Effector memory CD4-positive, alpha-beta T cell (primary cell): ENCODE results near the gene BCL7C.
A peak's percentile ranks its signal among the peaks of the same experiment; 100 is the strongest.

Experiments
- DNase-seq, 3 donors: peaks; one replicate each; pipeline ENCODE4 v3.0.0-alpha.2; 2020
- H3K27ac ChIP-seq: 2 replicates; pipeline ENCODE4 v1.7.0; 2013; ENCODE audit warnings: mild to moderate bottlenecking, low read length, moderate library complexity; ENCODE audit not compliant: insufficient read depth, poor library complexity, severe bottlenecking
- H3K27me3 ChIP-seq: replicated peaks from 2 replicates; pipeline ENCODE4 v1.7.0; 2013; ENCODE audit warnings: mild to moderate bottlenecking, low read length; ENCODE audit not compliant: insufficient read depth, control insufficient read depth, poor library complexity, severe bottlenecking
- H3K36me3 ChIP-seq: 2 replicates; pipeline ENCODE4 v1.7.0; 2013; ENCODE audit warnings: mild to moderate bottlenecking, low read length, moderate library complexity; ENCODE audit not compliant: control insufficient read depth, insufficient read depth
- H3K4me1 ChIP-seq: 2 replicates; pipeline ENCODE4 v1.7.0; 2013; ENCODE audit warnings: low read length, mild to moderate bottlenecking; ENCODE audit not compliant: control insufficient read depth, insufficient read depth, poor library complexity, severe bottlenecking
- H3K4me3 ChIP-seq: 2 replicates; pipeline ENCODE4 v1.7.0; 2013; ENCODE audit warnings: low read length, low read depth, mild to moderate bottlenecking; ENCODE audit not compliant: insufficient read depth, poor library complexity, severe bottlenecking
- H3K9me3 ChIP-seq: 2 replicates; pipeline ENCODE4 v1.7.0; 2013; ENCODE audit warnings: mild to moderate bottlenecking, low read length, moderate library complexity; ENCODE audit not compliant: control insufficient read depth

Gene BCL7C

GRCh38 chr16:30885196-30885595 is 8.7 kb downstream of the BCL7C start:
- Histone ChIP-seq H3K9me3 (no peaks in the 10 kb centered on the region), H3K27me3 (no peaks in the 10 kb centered on the region), H3K4me1 (no peaks in the 10 kb centered on the region), H3K4me3 (no peak overlapping the region), H3K27ac (no peak overlapping the region), H3K36me3 (peaks cover 25% of the 10 kb centered on the region)
- DNase-seq = no peak

- no peak for DNase-seq
- peaks cover 25% of the 10 kb centered on the region for H3K36me3 ChIP-seq
These were observed 9.1 kb downstream of the BCL7C start for GRCh38 chr16:30884760-30885159.

GRCh38 chr16:30882429-30883310 is 11.2 kb downstream of the BCL7C start:
- Histone ChIP-seq H3K36me3 (peaks cover 17% of the 10 kb centered on the region), H3K4me1 (no peaks in the 10 kb centered on the region), H3K4me3 (no peak overlapping the region), H3K27ac (no peak overlapping the region), H3K27me3 (no peaks in the 10 kb centered on the region), H3K9me3 (no peaks in the 10 kb centered on the region)
- no peak for DNase-seq

More at GRCh38 chr16:30884760-30885159, 9.1 kb downstream of the BCL7C start:
- Histone ChIP-seq H3K4me3 (no peak overlapping the region), H3K4me1 (no peaks in the 10 kb centered on the region), H3K27ac (no peak overlapping the region), H3K27me3 (no peaks in the 10 kb centered on the region), H3K9me3 (no peaks in the 10 kb centered on the region)

- H3K4me1 ChIP-seq = peaks cover 22% of the 10 kb centered on the region
- H3K4me3 ChIP-seq = peak overlapping the region; percentile 91
- H3K27ac ChIP-seq = peak overlapping the region; percentile 87
- no peak for DNase-seq
- H3K27me3 ChIP-seq = no peaks in the 10 kb centered on the region
- no peaks in the 10 kb centered on the region for H3K9me3 ChIP-seq
- H3K36me3 ChIP-seq = peaks cover under 1% of the 10 kb centered on the region
These were observed 17.0 kb downstream of the BCL7C start for GRCh38 chr16:30876867-30877266.

- peak overlapping the region; percentile 91 for H3K4me3 ChIP-seq
- H3K27me3 ChIP-seq = no peaks in the 10 kb centered on the region
- H3K9me3 ChIP-seq = no peaks in the 10 kb centered on the region
- no peaks in the 10 kb centered on the region for H3K36me3 ChIP-seq
- DNase-seq = peak in 2 of 3 donors; percentile 8 to 9
- peak overlapping the region; percentile 87 for H3K27ac ChIP-seq
- peaks cover 22% of the 10 kb centered on the region for H3K4me1 ChIP-seq
These were observed 17.7 kb downstream of the BCL7C start for GRCh38 chr16:30875871-30876801.

GRCh38 chr16:30874821-30875717 is 18.8 kb downstream of the BCL7C start:
- Histone ChIP-seq H3K4me1 (peaks cover 22% of the 10 kb centered on the region), H3K36me3 (no peaks in the 10 kb centered on the region), H3K4me3 (peak overlapping the region; percentile 91), H3K9me3 (no peaks in the 10 kb centered on the region), H3K27ac (peak overlapping the region; percentile 87), H3K27me3 (no peaks in the 10 kb centered on the region)
- peak; percentile 68 to 76 (median 73) for DNase-seq

- no peak for DNase-seq
- H3K9me3 ChIP-seq = no peaks in the 10 kb centered on the region
These were observed 19.5 kb downstream of the BCL7C start for GRCh38 chr16:30874244-30874820.

GRCh38 chr16:30870904-30871303 is 23.0 kb downstream of the BCL7C start:
- Histone ChIP-seq H3K27me3 (no peaks in the 10 kb centered on the region), H3K27ac (no peak overlapping the region), H3K9me3 (no peaks in the 10 kb centered on the region), H3K4me3 (no peak overlapping the region), H3K4me1 (peaks cover 9% of the 10 kb centered on the region), H3K36me3 (no peaks in the 10 kb centered on the region)
- no peak for DNase-seq

More at GRCh38 chr16:30874244-30874820, 19.5 kb downstream of the BCL7C start:
- H3K27me3 ChIP-seq = no peaks in the 10 kb centered on the region
- H3K27ac ChIP-seq = peak overlapping the region; percentile 87
- H3K4me3 ChIP-seq = peak overlapping the region; percentile 91
- H3K36me3 ChIP-seq = no peaks in the 10 kb centered on the region
- H3K4me1 ChIP-seq = peaks cover 22% of the 10 kb centered on the region

GRCh38 chr16:30867747-30868146 is 26.1 kb downstream of the BCL7C start:
- H3K27me3 ChIP-seq = no peaks in the 10 kb centered on the region

More at GRCh38 chr16:30867747-30868146, 26.1 kb downstream of the BCL7C start:
- DNase-seq = no peak
- no peaks in the 10 kb centered on the region for H3K4me1 ChIP-seq
- H3K9me3 ChIP-seq = no peaks in the 10 kb centered on the region
- H3K36me3 ChIP-seq = no peaks in the 10 kb centered on the region
- H3K4me3 ChIP-seq = no peak overlapping the region
- no peak overlapping the region for H3K27ac ChIP-seq
